ENCODE measurements around the gene CNTNAP2. TPM values are rescaled to one million over a fixed set of nuclear protein-coding genes. Genes with fewer than 3 reads are reported as not detected.

Gene CNTNAP2
- total RNA-seq, 1 experiment from 2014 or later: 42.5 TPM

DNA sequence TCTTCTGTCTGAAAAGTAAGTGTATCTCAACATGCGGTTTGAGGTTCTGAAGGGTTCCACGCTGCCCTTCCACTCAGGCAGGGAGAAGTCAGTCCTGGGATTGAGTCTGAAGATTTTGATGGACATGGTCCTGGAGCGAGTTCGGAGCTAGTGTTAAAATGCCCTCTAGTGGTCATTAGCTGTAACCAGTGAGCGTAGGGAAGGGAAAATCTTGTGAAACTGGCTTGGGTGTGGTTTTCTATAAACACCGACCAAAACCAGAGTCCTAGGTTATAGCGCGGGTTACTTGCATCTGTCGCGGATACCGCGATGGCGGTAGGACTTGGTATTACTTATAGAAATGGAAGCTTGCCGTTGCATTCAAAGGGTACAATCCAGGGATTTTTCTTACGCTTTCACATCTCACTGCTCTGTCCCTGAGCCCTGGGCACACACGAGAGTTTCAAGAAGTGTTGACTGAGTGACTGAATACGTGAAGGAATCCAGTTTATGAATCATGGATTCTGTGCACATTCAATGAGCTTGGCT lies 2125.8 kb downstream of the CNTNAP2 start:
- Histone ChIP-seq H3K36me3 (ENCODE audit: control insufficient read depth, insufficient read depth, low read length) (no peaks in the 10 kb centered on the region), H3K27me3 (replicated peaks; ENCODE audit: control insufficient read depth, insufficient read depth, low read length) (no peaks in the 10 kb centered on the region), H3K9me3 (no peaks in the 10 kb centered on the region), H3K4me1 (peaks cover 21% of the 10 kb centered on the region), H3K4me3 (ENCODE audit: low read depth, low read length) (no peak overlapping the region)
- H3K4me1 Mint-ChIP-seq (ENCODE audit: low read depth, unreplicated experiment): peaks cover 16% of the 10 kb centered on the region
- H3K4me3 Mint-ChIP-seq (ENCODE audit: unreplicated experiment): peak overlapping the region; percentile 43
- no peaks in the 10 kb centered on the region for H3K27me3 Mint-ChIP-seq (ENCODE audit: insufficient read depth, unreplicated experiment)
- no peaks in the 10 kb centered on the region for H3K36me3 Mint-ChIP-seq (ENCODE audit: insufficient read depth, unreplicated experiment)
- intact Hi-C loops (cut with micrococcal nuclease; ENCODE audit: unreplicated experiment): loop anchor here (1.0 to 10.0 kb wide), 3 partner anchors 100 to 808 kb away; no protein-coding TSS in a partner anchor
- peak; percentile 55 to 68 for DNase-seq
- TF ChIP-seq, protein P1, sequence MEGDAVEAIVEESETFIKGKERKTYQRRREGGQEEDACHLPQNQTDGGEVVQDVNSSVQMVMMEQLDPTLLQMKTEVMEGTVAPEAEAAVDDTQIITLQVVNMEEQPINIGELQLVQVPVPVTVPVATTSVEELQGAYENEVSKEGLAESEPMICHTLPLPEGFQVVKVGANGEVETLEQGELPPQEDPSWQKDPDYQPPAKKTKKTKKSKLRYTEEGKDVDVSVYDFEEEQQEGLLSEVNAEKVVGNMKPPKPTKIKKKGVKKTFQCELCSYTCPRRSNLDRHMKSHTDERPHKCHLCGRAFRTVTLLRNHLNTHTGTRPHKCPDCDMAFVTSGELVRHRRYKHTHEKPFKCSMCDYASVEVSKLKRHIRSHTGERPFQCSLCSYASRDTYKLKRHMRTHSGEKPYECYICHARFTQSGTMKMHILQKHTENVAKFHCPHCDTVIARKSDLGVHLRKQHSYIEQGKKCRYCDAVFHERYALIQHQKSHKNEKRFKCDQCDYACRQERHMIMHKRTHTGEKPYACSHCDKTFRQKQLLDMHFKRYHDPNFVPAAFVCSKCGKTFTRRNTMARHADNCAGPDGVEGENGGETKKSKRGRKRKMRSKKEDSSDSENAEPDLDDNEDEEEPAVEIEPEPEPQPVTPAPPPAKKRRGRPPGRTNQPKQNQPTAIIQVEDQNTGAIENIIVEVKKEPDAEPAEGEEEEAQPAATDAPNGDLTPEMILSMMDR (IDR thresholded peaks at IDR 0.05; ENCODE audit: insufficient read depth in 1 of 2, low read depth in 1 of 2, low read length in 1 of 2, severe bottlenecking in 1 of 2, unreplicated experiment in 1 of 2): peak; percentile 76 to 91
- no peaks in the 10 kb centered on the region for H3K9me3 Mint-ChIP-seq (ENCODE audit: unreplicated experiment)
- no peak overlapping the region for H3K27ac Mint-ChIP-seq (ENCODE audit: unreplicated experiment)
- ChIA-PET CTCF (interaction anchor here (0.6 to 2.3 kb wide), 9 partner anchors 15 to 695 kb away, joined by 3 to 9 read pairs (median 4); no protein-coding TSS in a partner anchor), POLR2A (no interaction called here)
- BruUV-seq (replicated peaks): no TSS peak

DNA sequence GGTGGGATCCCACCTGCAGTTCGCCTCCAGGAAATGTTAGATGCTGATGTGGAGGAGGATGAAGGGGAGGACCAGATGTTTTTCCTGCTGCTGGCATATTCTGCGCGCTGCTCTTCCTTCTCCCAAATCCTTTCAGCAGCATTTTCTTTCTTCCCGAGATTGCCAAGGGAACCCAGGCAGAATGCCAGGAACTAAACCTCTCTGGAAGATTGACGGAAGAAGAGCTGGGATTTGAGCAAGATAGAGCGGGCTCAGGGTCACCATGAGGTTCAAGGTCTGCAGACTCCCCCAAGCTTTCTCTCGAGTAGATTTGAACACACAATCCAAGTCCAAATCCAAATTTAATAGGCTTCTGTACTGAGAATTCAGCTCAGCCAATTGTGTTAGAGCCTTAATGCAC lies 2128.8 kb downstream of the CNTNAP2 start:
- ChIA-PET POLR2A (no interaction called here), CTCF (no interaction called here)
- no TSS peak for BruUV-seq (replicated peaks)
- Mint-ChIP-seq H3K4me1 (ENCODE audit: low read depth, unreplicated experiment) (peaks cover 16% of the 10 kb centered on the region), H3K9me3 (ENCODE audit: unreplicated experiment) (peaks cover 12% of the 10 kb centered on the region), H3K27me3 (ENCODE audit: insufficient read depth, unreplicated experiment) (no peaks in the 10 kb centered on the region), H3K4me3 (ENCODE audit: unreplicated experiment) (no peak overlapping the region), H3K27ac (ENCODE audit: unreplicated experiment) (no peak overlapping the region), H3K36me3 (ENCODE audit: insufficient read depth, unreplicated experiment) (no peaks in the 10 kb centered on the region)
- H3K9me3 ChIP-seq: peaks cover 4% of the 10 kb centered on the region; the same call in 1 of the 2 replicates
- H3K27me3 ChIP-seq (replicated peaks; ENCODE audit: control insufficient read depth, insufficient read depth, low read length): no peaks in the 10 kb centered on the region
- no peak for DNase-seq
- H3K4me1 ChIP-seq: peaks cover 7% of the 10 kb centered on the region; the same call in 1 of the 2 replicates
- H3K4me3 ChIP-seq (ENCODE audit: low read depth, low read length): no peak overlapping the region
- intact Hi-C loops (cut with micrococcal nuclease; ENCODE audit: unreplicated experiment): loop anchor here (10.0 kb wide), 1 partner anchor 811 kb away; no protein-coding TSS in a partner anchor
- TF ChIP-seq, protein P1 (IDR thresholded peaks at IDR 0.05; ENCODE audit: insufficient read depth in 1 of 2, low read depth in 1 of 2, low read length in 1 of 2, severe bottlenecking in 1 of 2, unreplicated experiment in 1 of 2): no peak
- no peaks in the 10 kb centered on the region for H3K36me3 ChIP-seq (ENCODE audit: control insufficient read depth, insufficient read depth, low read length)

DNA sequence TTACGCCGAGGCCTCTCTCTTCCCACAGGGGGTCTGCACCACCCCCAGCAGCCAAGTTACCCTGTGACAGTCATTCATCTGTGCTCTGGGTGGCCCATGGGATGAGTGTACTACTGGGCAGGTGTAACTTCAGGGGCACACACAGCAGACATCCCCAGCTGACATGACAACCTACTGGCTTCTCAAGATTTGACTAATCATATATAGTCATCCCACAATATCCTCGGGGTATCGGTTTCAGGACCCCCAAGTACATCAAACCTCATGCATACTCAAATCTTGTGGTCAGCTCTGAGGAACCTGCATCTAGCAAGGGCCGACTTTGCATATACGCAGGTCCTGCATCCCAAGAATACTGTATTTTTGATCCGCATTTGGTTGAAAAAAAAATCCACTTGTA lies 2137.0 kb downstream of the CNTNAP2 start:
- Mint-ChIP-seq H3K4me3 (ENCODE audit: unreplicated experiment) (no peak overlapping the region), H3K9me3 (ENCODE audit: unreplicated experiment) (peaks cover 35% of the 10 kb centered on the region), H3K27ac (ENCODE audit: unreplicated experiment) (no peak overlapping the region), H3K27me3 (ENCODE audit: insufficient read depth, unreplicated experiment) (peaks cover 3% of the 10 kb centered on the region), H3K36me3 (ENCODE audit: insufficient read depth, unreplicated experiment) (no peaks in the 10 kb centered on the region), H3K4me1 (ENCODE audit: low read depth, unreplicated experiment) (no peaks in the 10 kb centered on the region)
- intact Hi-C loops (cut with micrococcal nuclease; ENCODE audit: unreplicated experiment): no loop called here
- Histone ChIP-seq H3K4me3 (ENCODE audit: low read depth, low read length) (no peak overlapping the region), H3K4me1 (no peaks in the 10 kb centered on the region), H3K36me3 (ENCODE audit: control insufficient read depth, insufficient read depth, low read length) (no peaks in the 10 kb centered on the region), H3K27me3 (replicated peaks; ENCODE audit: control insufficient read depth, insufficient read depth, low read length) (no peaks in the 10 kb centered on the region), H3K9me3 (peaks cover 14% of the 10 kb centered on the region; the same call in 1 of the 2 replicates)
- CTCF ChIA-PET: no interaction called here
- no peak for DNase-seq
- POLR2A ChIA-PET: no interaction called here
- TF ChIP-seq, protein P1 (IDR thresholded peaks at IDR 0.05; ENCODE audit: insufficient read depth in 1 of 2, low read depth in 1 of 2, low read length in 1 of 2, severe bottlenecking in 1 of 2, unreplicated experiment in 1 of 2): no peak
- BruUV-seq (replicated peaks): no TSS peak

Data from Caco-2 (cell line).